Measurements from ENCODE around the gene POC1A.

The POC1A gene

GRCh38 chr3:52197499-52197841, 43.2 kb upstream of the POC1A start:
- TF ChIP-seq ZFX (IDR thresholded peaks at IDR 0.05) (no peak), CTCF (conservative IDR thresholded peaks at IDR 0.05) (no peak)
- peak overlapping the region; percentile 83 for H3K27ac ChIP-seq

- no peak overlapping the region; the same call in 1 of the 2 replicates for H3K27ac ChIP-seq
Observed at GRCh38 chr3:52196977-52197376, 42.8 kb upstream of the POC1A start.

GRCh38 chr3:52195823-52196331, 41.7 kb upstream of the POC1A start:
- no peak for TF ChIP-seq ZFX (IDR thresholded peaks at IDR 0.05)
- no peak for TF ChIP-seq CTCF (conservative IDR thresholded peaks at IDR 0.05)
- no peak overlapping the region for H3K27ac ChIP-seq

More at GRCh38 chr3:52196977-52197376, 42.8 kb upstream of the POC1A start:
- TF ChIP-seq ZFX (IDR thresholded peaks at IDR 0.05) = no peak
- no peak for TF ChIP-seq CTCF (conservative IDR thresholded peaks at IDR 0.05)

GRCh38 chr3:52195291-52195597, 41.0 kb upstream of the POC1A start:
- TF ChIP-seq CTCF (conservative IDR thresholded peaks at IDR 0.05) = no peak
- no peak for TF ChIP-seq ZFX (IDR thresholded peaks at IDR 0.05)
- no peak overlapping the region for H3K27ac ChIP-seq

- no peak overlapping the region for H3K27ac ChIP-seq
- TF ChIP-seq CTCF (conservative IDR thresholded peaks at IDR 0.05) (no peak), ZFX (IDR thresholded peaks at IDR 0.05) (no peak)
Observed at GRCh38 chr3:52194485-52195290, 40.5 kb upstream of the POC1A start.

GRCh38 chr3:52193065-52193464, 38.8 kb upstream of the POC1A start:
- no peak overlapping the region for H3K27ac ChIP-seq
- TF ChIP-seq CTCF (conservative IDR thresholded peaks at IDR 0.05) (no peak), ZFX (IDR thresholded peaks at IDR 0.05) (no peak)

GRCh38 chr3:52191663-52192062, 37.4 kb upstream of the POC1A start:
- TF ChIP-seq CTCF (conservative IDR thresholded peaks at IDR 0.05) (no peak), ZFX (IDR thresholded peaks at IDR 0.05) (no peak)
- no peak overlapping the region for H3K27ac ChIP-seq

All from C4-2B (cell line).